ENCODE results near the gene FOXJ3. TPM values are rescaled to one million over a fixed set of nuclear protein-coding genes. Genes with fewer than 3 reads are reported as not detected.

Gene FOXJ3
- total and polyA plus RNA-seq, 8 donors, result 6.8 to 25.5 (median 20.2) TPM

- no peaks in the 10 kb centered on the region for H3K36me3 ChIP-seq
- no peak for DNase-seq
- intact Hi-C loops (cut with DNase I), result no loop called here
- no peak for FAIRE-seq
- no peak overlapping the region for H3K4me3 ChIP-seq
- H3K4me1 ChIP-seq, result no peaks in the 10 kb centered on the region
- no peaks in the 10 kb centered on the region for H3K27me3 ChIP-seq
- TF ChIP-seq CTCF (IDR thresholded peaks at IDR 0.05), result no peak
- H3K9me3 ChIP-seq, result no peaks in the 10 kb centered on the region
- no peak overlapping the region for H3K27ac ChIP-seq
- ATAC-seq, result no peak
Observed at GRCh38 chr1:42136466-42136865, 198.6 kb downstream of the FOXJ3 start.

GRCh38 chr1:42135426-42135825 lies 199.6 kb downstream of the FOXJ3 start:
- Histone ChIP-seq H3K27me3 (no peaks in the 10 kb centered on the region), H3K36me3 (no peaks in the 10 kb centered on the region), H3K9me3 (no peaks in the 10 kb centered on the region), H3K4me1 (no peaks in the 10 kb centered on the region), H3K27ac (no peak overlapping the region), H3K4me3 (no peak overlapping the region)
- ATAC-seq (no peak), FAIRE-seq (no peak), DNase-seq (no peak)
- WGBS, 2 donors, result 31 to 33% methylated on average over 3 of the region's 3 CpGs
- no peak for TF ChIP-seq CTCF (IDR thresholded peaks at IDR 0.05)
- intact Hi-C loops (cut with DNase I), result no loop called here

GRCh38 chr1:42133809-42134526 lies 201.1 kb downstream of the FOXJ3 start:
- intact Hi-C loops (cut with DNase I), result no loop called here
- FAIRE-seq, result no peak
- ATAC-seq, result no peak
- H3K27ac ChIP-seq, result no peak overlapping the region
- no peaks in the 10 kb centered on the region for H3K27me3 ChIP-seq
- DNase-seq, result no peak
- no peaks in the 10 kb centered on the region for H3K9me3 ChIP-seq
- TF ChIP-seq CTCF (IDR thresholded peaks at IDR 0.05), result no peak
- H3K4me1 ChIP-seq, result no peaks in the 10 kb centered on the region
- no peak overlapping the region for H3K4me3 ChIP-seq
- no peaks in the 10 kb centered on the region for H3K36me3 ChIP-seq
- WGBS, 2 donors, result 87 to 91% methylated on average over 10 of the region's 10 CpGs

DNA sequence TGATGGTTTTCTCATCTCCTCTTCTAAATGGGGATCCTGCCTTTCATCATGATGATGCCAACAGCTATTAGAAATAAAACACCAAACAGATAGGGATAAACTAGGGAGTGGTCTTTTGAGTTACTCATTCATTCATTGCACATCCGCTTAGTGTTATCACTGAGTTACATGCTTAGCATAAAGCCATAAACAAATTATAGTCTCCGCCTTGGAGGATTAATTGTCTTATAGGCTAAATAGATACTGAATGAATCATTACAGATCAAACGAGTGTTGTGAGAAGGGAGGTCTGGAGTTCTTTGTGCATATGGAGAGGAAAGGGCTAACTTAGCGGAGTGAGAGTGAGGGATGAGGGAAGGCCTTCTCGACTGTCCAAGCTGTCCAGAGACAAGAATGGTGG lies 201.6 kb downstream of the FOXJ3 start:
- H3K9me3 ChIP-seq, result no peaks in the 10 kb centered on the region
- H3K4me1 ChIP-seq, result no peaks in the 10 kb centered on the region
- H3K27me3 ChIP-seq, result no peaks in the 10 kb centered on the region
- intact Hi-C loops (cut with DNase I), result no loop called here
- WGBS, 2 donors, result 80 to 84% methylated on average over 5 of the region's 5 CpGs
- H3K27ac ChIP-seq, result no peak overlapping the region
- FAIRE-seq (no peak), ATAC-seq (no peak), DNase-seq (no peak)
- H3K36me3 ChIP-seq, result no peaks in the 10 kb centered on the region
- no peak overlapping the region for H3K4me3 ChIP-seq
- TF ChIP-seq CTCF (IDR thresholded peaks at IDR 0.05), result no peak

DNA sequence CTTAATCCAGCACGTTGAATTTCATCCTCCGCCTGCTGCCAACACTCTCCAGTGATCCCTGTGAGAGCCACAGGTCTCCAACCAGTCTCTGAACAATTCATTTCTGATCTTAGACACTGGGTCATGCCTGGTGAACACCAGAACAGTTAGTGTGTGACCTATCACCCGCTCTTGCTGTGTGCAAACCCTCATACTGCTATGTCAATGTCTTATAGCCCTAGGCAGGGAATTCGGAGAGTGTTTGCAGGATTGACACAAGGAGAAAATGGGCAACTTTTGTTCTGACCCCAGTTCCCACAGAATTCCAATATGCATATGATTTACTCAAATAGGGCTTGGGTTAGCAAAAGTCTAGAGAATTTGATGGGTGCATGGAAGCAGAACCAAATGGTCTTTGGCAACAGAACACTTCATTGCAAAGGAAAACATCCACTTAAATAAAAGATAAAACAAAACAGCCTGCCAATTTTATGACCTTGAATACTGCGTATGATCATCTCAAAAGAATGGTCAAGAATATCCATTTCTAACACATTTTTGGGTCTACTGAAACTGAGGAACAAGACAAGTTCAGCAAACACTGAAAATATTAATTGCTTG lies 204.9 kb downstream of the FOXJ3 start:
- Histone ChIP-seq H3K27ac (no peak overlapping the region), H3K4me3 (no peak overlapping the region), H3K27me3 (no peaks in the 10 kb centered on the region), H3K9me3 (no peaks in the 10 kb centered on the region), H3K36me3 (no peaks in the 10 kb centered on the region), H3K4me1 (no peaks in the 10 kb centered on the region)
- FAIRE-seq (no peak), DNase-seq (no peak), ATAC-seq (no peak)
- no peak for TF ChIP-seq CTCF (IDR thresholded peaks at IDR 0.05)
- 78 to 80% methylated on average over 5 of the region's 5 CpGs for WGBS, 2 donors
- intact Hi-C loops (cut with DNase I), result no loop called here
